CD4-positive, alpha-beta T cell treated with Interleukin-17A for 4 hours (primary cell): ENCODE measurements around the gene CYBA.

Experiments
- DNase-seq: peaks from one replicate; pipeline ENCODE4 v3.0.0-alpha.2; 2020; ENCODE audit warnings: mixed read lengths

Gene CYBA

DNA sequence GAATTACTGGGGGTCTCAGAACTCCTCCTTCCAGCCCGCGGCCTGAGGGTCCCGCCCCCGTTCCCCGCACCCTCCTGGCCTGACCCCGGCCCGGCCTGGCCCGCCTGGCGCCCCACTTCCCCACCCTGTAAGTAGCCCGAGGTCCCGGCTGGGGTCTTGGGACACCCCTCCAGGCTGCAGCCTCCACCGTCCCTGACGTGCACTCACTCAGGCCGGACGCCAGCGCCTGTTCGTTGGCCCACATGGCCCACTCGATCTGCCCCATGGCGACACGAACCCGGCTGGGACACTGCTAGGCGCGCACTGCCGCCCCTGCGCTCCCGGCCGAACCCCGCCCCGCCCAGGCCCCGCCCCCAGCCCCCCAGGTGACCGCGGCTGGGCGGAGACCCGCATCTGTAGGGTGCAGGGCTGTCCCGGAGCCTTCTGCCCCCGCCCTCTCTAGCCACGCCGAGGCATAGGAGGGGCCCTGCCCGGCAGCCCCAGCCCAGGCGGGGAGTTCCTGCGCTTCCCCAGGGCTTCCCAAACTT, at the start of gene CYBA:
Gene CYBA (minus strand): TSS at position 305 of the 527 bp plus-strand sequence. CDS start 40 bp downstream, at position 265.
- peak; percentile 85 for DNase-seq

DNA sequence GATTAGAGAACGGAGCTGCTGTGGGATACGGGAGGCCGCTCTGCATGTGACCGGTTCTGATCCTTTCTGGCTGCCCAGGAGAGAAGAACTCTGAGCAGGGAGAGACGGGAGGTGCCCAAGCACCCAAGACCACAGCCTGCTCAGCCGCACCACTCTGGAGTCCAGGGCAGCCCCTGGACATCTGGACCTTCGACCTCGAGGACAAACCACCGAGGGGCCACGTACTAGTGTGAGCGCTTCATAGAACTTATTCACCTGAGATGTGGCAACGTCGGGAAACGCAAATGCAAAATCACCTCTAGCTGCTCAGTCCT, 49.4 kb upstream of the CYBA start:
- no peak for DNase-seq

DNA sequence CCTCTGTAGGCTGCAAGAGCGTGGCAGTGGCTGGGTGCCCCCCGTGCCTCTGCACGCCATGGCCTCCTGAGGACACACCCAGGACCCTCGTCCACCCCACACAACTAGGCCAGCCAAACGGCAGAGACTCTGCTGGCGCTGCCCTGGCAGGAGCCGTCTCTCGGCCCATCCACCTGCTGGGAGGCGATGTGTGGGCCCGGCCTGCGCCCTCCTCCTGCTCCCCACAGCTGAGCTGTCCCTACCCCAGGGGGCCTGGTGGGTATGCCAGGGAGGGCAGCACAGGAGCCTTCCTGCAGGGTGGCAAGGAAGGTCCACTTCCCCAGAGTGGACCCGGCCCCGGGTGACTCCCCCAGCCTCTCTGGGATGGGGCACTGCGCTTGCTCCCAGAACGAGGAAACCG, 48.3 kb upstream of the CYBA start:
- DNase-seq = no peak

DNA sequence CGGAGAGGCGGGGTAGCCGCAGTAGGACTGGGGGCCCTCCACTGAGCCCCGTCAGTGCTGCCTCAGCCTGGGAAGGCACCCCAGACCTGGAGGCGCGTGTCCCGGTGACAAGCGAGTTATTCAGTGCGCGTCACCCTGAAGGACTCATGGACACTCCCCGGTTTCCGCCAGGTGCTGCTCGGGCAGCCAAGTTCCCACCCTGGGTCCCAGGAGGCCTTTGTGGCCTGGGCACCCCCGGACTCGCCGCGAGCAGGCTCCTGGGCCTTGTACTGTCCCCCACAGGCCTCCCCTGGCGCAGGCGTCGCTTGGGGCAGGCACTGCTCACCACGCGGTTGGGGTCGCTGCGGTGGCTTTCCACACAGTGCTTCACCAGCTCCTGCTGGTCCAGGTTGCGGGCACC, 47.8 kb upstream of the CYBA start:
- no peak for DNase-seq

DNA sequence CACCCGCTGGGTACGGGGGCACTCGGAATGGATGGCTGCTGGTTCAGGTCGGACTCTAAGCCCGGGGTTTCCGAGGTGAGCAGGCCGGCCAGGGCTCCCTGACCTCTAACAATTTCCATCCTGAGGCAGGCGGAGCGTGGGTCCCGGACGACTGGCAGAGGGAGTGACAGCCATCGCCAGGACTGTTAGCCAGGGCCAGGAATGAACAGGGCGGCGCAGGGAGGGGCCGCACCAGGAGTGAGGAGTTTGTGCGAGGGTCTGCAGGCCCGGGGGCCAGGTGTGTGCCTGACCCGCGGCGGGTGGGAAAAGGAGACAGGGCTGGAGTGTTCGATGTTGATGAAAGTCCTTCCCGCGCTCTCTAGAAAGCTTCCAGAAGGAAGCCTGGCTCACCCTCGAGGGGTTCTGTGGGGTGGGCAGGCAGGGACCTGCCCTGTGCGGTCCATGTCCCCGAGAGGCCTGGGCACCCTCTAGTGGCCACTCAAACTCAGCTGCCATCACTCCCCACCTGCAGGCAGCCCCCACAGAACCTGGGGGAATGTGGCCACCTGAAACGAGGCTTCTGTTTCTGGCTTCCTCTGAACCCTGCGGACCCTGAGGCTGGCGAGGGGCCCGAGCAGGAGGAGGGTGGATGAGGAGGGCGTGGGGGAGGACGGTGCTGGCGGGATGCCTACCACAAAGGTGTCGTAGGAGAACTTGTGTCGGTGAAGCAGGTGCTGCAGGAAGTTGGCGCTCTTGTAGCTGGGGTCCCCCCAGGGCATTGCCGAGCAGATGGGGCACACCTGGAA, 47.2 kb upstream of the CYBA start:
- DNase-seq = peak; percentile 58

DNA sequence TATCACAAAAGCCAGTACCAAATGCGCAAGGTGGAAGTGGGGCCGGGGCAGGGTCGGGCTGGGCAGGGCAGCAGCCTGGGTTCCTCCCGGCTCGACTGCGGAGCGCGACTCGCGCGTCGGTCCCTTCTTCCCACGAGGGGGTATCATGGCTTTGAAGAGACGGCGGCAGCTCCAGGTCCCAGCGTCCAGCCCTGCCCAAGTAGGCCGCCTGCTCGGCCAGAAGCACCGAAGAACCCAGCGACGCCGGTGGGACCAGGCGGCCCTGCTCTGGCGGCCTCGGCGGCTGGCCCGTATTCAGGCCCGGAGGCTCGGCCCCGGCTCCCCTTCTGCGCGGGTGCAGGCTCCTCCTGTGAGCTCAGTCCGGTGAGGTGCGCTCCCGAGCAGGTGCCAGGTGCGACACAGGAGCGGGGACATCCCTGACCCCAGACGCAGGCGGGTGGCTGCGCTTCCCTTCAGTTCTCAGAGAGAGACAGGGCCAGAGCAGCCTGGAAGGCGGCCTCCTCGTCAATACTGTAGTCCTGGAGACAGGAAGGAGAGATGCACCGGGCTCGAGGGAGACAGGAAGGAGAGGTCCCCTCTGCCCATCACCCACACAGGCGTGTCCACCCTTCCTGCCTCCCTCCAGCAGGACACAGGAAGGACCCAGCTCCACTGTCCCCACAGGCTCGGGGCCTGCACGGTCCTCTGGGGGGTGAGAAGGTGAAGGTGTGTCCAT, 46.4 kb upstream of the CYBA start:
- no peak for DNase-seq

DNA sequence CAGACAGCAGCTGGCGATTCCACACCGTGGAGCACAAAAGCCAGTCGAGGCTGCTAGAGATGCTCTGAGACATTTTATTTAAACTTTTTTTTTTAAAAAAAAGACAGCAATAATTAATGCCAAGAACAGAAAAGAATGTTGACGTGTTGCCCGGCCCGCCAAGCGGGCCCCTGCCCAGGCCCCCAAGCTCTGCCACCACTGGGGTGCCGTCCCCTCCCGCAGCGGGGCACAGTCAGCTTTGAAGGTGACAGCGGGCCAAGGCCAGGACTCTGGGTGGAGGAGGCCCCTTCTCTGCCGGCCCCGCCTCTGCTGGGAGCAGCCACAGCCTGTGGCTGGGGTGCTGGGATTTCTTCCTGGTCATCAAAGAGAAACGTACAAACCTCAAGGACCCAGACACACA, 45.6 kb upstream of the CYBA start:
- DNase-seq = no peak

DNA sequence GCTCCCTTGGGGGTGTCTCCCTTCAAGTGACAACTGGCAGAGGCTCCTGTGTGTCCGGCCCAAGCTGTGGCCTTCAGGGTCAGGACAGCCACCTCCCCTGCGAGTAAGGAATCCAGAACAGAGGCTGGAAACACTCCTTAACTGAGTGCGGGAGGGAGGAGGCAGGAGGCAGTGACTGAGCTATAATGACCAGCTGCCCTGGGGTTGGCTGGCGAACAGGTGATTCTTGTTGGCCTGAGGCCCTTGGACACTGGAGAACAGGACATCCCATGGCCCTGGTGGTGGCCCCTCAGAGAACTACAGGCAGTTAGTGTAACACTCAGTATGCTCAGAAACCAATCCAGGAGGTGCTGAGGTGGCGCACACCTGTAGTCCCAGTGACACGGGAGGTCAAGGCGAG, 44.9 kb upstream of the CYBA start:
- DNase-seq = no peak

DNA sequence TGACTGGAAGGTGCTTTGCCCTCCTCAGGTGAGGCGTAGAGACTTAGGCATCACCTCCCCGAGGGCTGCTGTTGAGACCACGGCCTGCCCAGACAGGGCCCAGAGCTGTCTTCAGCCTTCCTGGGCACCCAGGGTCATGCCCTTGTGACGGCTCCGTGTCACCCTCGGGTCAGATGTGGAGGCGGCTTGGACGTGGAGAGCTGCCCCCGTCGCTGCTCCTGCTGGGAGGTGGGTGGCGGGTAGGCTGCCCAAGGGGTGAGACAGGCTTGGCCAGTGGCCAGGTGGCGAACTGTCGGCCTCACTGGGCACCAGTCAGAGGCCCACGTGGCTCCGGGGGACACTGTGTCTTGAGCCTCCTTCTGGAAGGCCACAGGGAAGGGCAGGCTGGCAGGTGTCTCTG, 44.4 kb upstream of the CYBA start:
- no peak for DNase-seq

DNA sequence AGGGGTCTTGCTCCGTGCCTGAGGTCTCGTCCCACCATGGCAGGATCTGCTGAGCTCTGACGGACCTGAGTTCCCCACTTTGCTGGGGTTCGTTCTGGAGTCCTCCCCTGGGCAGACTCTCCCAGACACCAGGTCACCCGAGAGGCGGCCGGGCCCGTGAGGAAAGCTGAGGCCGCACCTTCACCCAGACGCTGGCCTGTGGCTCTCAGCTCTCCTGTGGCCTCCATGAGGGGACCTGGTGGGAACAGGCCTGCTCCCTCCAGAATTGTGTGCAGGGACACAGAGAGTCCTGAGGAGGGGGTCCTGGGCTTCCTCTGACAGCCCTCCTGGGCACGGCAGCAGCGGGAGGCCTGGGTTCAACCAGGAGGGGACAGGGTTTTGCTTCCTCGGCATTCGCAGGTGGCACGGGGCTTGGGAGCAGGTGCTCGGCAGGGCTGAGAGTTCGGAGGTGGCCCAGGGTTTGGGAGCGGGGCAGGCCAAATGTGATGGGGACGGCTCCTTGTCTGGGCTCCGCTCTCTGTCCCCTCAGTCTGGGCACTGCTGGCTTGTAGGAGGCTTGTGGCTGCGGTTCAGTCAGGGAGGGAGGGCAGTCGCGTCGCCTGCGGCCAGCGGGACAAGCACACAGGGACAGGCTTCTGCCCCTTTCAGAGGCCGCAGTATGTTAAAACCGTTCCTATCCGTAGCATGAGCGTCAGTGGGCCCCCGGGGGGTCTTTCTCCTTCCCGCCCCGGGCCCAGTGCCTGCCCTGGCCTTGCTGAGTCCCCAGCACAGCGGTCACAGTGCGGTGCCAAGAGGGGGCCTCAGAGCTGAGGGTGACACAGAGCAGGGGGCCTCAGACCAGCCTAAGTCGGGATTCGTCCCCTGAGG, 43.6 kb upstream of the CYBA start:
- DNase-seq = no peak

DNA sequence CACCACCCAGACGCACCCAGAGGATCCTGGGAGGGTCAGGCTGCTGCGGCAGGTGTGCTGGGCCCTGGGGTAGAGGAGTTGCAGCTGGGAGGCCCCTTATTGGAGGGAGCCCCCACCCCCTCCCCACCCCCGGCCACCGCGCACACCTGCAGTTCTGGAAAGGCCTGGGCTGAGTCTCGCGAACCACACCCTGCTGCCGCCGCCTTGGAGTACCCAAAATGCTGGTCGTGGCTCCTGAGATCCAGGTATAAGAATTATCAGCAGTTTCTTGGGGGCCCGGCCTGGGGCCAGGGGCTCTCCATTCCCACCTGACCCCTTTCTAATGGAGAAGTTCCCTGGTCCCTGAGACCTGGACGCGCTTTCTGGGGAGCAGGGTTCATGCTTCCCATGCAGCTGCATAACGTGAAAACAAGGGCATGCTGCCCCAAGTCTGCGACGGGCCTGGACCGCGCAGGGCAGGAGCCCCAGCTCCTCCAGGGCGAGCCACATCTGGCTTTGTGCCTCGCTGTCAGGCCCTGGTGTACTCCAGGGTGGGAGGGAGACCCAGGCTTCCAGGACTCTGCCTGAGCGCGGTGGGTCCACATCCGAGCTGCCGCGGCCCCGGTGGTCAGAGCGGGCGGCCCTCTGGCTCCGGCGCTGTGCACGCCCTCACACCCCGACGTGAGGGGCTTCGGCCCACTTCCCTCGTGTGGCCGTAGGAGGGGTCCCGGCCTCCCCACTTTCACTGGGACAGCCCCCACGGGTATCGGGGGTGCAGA, 42.7 kb upstream of the CYBA start:
- no peak for DNase-seq

DNA sequence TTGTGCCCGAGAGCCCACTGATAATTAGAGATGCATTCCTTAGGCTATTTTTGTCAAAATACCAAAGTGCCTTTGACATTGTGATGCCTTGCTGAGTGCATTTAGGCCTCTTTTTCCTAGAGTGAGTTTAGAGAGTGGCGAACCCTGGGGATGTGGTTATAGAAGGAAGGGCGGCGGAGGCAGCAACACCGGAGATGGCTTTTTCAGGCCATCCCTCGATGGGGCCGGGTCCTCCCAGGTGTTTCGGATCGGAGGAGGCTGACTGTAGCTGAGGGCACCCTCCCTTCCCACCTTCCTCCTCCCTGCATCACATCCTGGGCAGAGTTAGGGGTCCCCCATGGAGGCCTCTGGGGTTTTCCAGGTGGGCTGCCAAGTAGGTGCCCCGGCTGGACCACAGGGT, 42.0 kb upstream of the CYBA start:
- DNase-seq = peak; percentile 51

DNA sequence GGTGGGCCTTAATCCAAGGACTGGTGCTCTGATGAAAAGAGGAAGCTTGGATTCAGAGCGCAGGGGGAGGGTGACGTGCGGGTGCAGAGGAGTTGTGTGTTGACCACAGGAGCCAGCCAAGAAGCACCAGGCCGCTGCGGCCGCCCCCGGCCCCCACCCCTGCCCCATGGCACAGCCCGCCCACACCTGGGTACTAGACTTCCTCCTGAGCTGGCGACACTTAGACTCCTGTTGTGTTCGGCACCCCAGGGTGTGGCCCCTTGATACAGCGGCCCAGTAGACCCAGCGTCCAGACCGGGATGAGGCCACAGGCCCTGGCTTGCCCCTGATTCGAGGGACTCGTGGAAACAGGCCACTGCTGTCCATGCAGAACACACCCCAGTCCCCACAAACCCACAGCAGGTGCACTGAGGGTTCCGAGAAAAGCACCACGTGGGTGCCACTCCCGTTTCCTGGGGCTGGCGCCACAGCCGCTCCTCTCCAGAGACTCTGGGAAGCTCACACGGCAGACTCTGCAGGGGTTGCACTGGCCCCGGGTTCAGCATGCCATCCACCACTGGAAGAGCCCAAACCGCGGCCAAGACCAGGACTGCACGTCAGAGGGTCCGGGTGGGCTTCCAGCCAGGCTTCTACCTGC, 41.2 kb upstream of the CYBA start:
- DNase-seq = peak; percentile 53

DNA sequence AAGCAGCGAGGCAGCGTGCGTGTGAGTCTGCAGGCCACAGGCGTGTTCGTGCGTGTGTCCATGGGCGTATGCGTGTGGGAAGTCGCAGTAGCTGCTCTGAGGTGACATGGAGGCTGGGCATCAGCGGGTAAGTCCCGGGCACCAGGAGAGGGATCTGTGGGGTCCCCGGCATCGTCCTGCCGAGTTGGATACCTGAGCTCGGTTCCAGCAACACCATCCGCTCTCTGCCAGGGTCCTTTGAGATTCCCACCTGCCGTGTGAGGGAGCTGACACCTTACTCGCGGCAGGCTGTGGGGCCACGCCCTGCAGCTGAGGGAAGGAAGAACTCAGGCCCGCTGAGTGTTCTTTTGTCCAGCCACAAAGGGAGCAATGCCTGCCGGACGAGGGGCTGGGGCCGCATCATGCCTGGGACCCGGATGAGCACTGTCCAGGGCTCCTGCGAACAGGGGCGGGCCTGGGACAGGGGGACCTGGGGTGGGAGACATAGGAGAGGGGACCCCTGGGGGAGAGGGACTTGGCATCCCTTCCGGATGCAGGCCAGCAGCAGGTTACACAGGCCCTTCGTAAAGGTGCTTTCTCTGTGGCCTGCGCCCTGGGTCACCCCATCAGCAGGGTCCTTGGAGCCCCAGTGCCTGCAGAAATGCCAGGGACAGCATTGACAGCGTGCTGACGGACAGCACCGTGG, 40.4 kb upstream of the CYBA start:
- DNase-seq = no peak

DNA sequence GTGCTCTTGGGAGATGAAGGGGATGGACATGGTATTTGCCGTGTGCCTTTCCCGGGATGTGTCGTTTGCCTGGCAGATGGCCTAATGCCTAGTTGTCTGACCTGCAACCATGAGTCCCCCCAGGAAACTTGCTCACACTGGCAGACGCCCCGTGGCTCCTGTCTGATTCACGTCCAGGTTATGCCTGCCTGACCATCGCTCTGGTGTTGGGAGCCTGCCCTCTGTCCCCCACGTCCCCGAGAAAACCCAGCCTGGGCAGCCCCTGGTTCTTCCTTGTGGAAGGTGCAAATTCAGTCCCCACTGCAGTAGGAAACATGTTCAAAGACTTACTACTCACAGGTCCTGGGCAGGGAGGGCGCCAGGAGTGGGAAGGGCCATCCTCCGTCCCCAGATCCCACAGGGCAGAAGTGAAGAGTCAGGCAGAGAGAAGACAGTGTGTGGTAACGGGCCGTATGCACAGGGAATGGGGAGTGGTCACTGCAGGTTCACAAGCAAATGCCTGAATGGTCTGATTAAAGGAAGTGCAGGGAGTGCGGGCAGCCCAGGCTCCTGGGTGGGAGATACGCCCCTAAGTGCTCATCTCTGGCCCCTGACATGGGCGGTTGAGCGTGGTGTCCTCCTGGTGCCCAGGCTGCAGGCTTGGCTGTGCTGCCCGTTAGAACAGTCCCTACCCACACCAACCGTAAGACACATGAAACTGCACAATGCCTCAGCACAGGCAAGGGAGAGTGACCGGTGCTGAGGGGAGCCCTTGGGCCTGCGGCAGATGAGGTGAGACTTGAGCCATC, 39.7 kb upstream of the CYBA start:
- DNase-seq = no peak

DNA sequence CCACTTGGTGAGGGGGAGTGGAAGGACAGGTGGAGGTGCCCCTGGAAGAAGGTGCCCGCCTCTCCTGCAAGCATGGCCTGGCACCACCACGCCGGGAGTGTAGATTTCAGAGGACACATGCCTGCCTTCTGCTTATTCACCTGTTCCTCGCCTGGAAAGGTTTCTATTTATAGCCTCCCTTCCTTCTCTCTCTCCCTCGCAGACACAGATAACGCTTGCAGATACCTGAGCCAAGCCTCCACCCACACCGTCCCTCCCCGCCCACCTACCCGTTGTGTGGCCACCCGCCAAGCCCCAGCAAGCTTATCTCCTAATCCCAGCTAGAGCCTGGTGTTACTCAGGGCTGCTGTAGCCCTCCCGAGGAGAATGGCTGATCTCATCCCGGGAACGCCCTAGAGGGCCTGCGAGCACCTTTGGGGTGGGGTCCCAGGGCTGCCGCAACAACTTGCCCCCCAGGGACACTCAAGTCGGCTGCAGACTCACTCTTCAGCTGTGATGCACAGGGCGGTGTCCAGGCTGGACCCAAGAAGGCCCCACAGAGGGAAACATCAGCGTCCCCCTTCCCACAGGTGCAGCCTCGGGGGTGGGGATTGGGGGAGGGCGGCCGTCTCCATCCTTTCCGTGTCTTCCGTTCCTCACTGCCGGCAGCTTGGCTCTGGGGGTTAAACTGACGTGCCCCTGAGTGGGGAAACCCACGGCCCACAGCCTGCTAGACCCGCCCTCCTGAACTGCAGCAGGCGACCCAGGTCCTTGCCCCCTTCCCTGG, 37.3 kb upstream of the CYBA start:
- no peak for DNase-seq

DNA sequence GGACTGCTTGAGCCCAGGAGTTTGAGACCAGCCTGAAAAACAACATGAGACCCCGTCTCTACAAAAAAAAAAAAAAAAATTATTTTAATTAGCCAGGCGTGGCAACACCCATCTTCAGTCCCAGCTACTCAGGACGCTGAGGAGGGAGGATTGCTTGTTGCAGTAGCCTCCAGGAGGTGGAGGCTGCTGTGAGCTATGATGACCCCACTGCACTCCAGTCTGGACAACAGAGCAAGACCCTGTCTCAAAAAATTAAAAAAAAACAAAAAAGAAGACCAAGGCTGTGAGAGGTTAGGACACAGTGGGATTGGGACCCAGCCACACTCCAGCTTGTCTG, 36.8 kb upstream of the CYBA start:
- no peak for DNase-seq

DNA sequence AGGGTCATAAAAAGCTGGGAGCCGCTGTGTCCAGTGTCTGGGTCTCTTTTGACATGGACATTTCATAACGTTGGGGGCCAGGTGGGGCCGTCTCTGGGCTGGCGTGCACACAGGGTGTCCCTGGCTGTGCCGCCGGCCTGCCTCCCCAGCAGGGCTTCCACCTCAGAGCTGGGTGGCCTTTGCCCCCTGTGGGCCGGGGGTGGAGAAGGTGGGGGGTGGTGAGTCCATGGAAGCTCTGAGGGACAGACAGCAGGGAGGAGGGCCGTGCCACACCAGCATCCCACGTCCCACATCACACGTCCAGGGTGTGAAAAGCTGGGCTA, 36.4 kb upstream of the CYBA start:
- no peak for DNase-seq

DNA sequence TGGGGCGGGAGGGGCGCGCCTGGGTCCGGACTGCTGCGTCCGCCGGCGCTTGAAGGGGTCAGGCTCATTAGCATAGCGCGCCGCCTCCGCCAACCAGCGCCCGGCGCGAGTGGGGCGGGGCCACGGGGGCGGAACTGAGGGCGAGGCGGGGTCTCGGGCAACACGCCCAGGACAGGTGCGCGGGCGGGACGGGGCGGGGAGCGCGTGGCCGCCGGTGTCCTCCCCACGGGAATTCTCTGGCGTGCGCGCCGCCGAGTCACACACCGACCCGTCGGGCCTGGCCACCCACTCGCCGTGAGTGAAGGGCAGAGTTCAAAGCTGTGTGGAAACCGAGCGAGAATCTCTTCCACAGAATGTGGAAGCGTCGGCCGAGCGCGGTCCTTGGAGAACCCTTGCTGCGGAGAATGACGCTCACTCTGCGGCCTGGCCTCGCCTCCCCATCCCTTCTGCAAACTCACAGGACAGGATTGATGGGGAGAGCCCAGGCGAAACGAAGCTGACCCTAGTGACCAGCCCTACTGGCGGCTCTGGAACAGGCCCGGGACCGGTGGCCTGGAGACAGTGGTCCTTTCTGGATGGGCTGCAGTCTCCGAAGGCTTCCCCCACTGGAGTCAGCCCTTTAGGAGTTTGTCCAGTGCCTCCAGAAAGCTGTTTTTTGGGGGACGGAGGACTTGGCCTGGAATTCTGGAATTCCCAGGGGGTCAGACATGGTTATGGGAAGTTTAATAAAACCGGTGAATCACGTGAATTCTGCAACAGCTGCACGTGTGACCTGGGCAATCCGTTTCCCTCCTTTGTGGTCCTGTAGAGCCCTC, 35.8 kb upstream of the CYBA start, which contains the start of gene SNAI3:
Gene SNAI3 (minus strand): TSS at position 69 of the 815 bp plus-strand sequence. CDS start 101 bp downstream, outside the sequence.
- peak; percentile 89 for DNase-seq
